Suprapubic skin (tissue), 4 donors: ENCODE results near the gene KLF4.

Experiments used
- EP300 ChIP-seq: sonication (generic); formaldehyde crosslinking; IDR thresholded peaks from one replicate; pipeline ENCODE4 v1.6.1; 2017; ENCODE audit warnings: antibody characterized with exemption
- POLR2A ChIP-seq, 2 donors: fragments of 450-650 bp; IDR thresholded peaks; one replicate each; pipeline ENCODE4 v1.6.1; 2017; ENCODE audit warnings: antibody characterized with exemption in 2 of 2, mild to moderate bottlenecking in 2 of 2, moderate library complexity in 2 of 2
- POLR2AphosphoS5 ChIP-seq, 3 donors: sonication (generic); formaldehyde crosslinking; IDR thresholded peaks; one replicate each; pipeline ENCODE4 v1.6.1; 2017; ENCODE audit warnings: antibody characterized with exemption in 3 of 3
- TF ChIP-seq, protein P1 (sequence below), 2 donors: fragments of 200-600 bp in 1 of 2; fragments of 450-650 bp in 1 of 2; sonication (generic) in 1 of 2; IDR thresholded peaks; one replicate each; pipeline ENCODE4 v1.5.1; 2016 to 2019; ENCODE audit warnings: antibody characterized with exemption in 2 of 2, mild to moderate bottlenecking in 1 of 2, moderate library complexity in 1 of 2

GRCh38 chr9:107481035-107481434 is 8.5 kb downstream of the KLF4 start:
- TF ChIP-seq, protein P1, sequence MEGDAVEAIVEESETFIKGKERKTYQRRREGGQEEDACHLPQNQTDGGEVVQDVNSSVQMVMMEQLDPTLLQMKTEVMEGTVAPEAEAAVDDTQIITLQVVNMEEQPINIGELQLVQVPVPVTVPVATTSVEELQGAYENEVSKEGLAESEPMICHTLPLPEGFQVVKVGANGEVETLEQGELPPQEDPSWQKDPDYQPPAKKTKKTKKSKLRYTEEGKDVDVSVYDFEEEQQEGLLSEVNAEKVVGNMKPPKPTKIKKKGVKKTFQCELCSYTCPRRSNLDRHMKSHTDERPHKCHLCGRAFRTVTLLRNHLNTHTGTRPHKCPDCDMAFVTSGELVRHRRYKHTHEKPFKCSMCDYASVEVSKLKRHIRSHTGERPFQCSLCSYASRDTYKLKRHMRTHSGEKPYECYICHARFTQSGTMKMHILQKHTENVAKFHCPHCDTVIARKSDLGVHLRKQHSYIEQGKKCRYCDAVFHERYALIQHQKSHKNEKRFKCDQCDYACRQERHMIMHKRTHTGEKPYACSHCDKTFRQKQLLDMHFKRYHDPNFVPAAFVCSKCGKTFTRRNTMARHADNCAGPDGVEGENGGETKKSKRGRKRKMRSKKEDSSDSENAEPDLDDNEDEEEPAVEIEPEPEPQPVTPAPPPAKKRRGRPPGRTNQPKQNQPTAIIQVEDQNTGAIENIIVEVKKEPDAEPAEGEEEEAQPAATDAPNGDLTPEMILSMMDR (IDR thresholded peaks at IDR 0.05) = no peak
- no peak for TF ChIP-seq POLR2A (IDR thresholded peaks at IDR 0.05)
- no peak for TF ChIP-seq POLR2AphosphoS5 (IDR thresholded peaks at IDR 0.05)
- TF ChIP-seq EP300 = no peak
